ENCODE measurements around the gene KIAA0319L.
"Not testable (repeated sequence)": the region's sequence is repeated elsewhere in the genome, so short reads cannot be mapped to it uniquely, and the experiment has no call there.

KIAA0319L gene

DNA sequence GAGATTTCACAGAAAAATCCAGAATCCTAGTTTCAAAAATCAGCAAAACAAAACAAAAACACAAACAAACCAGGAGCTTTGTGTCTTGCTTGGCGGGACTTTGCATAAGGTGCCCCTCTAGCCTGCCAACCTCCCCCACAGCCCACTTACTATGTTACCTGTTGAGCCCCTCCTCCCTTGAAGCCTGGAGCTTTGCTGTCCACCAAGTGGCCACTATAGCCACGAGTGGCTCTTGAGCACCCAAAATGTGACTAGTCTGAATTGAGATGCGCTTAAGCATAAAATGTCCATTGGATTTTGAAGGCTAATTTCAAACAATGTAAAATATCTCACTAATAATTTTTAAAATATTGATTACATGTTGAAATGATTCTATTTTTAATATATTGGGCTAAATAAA lies 28.1 kb upstream of the KIAA0319L start:
- in situ Hi-C loops (cut with HindIII; ENCODE audit: low sequenced_read_pairs) = no loop called here

DNA sequence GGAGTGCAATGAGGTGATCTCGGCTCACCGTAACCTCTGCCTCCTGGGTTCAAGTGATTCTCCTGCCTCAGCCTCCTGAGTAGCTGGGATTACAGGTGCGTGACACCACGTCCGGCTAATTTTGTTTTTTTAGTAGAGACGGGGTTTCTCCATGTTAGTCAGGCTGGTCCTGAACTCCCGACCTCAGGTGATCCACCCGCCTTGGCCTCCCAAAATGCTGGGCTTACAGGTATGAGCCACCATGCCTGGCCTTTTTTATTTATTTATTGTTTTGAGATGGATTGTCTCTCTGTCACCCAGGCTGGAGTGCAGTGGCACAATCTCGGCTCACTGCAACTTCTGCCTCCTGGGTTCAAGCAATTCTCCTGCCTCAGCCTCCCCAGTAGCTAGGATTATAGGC lies 24.4 kb upstream of the KIAA0319L start:
- in situ Hi-C loops (cut with HindIII; ENCODE audit: low sequenced_read_pairs) = not testable (repeated sequence)

DNA sequence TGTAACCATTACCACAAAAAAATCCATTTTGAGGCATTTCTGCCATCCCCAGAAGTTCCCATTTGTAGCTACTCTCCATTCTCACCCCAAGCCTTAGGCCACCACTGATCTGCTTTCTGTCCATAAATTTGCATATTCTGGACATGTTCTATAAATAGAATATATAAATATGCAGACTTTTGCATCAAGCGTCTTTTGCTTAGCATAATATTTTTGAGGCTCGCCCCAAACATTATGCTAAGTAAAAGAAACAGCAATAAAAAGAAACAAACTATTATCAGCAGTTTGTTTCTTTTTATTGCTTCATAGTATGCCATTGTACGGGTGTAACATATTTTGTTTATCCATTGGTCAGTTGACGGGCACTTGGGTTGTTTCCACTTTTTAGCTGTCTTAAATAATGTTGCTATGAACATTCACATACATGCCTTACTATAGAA lies 23.8 kb upstream of the KIAA0319L start:
- in situ Hi-C loops (cut with HindIII; ENCODE audit: low sequenced_read_pairs) = no loop called here

DNA sequence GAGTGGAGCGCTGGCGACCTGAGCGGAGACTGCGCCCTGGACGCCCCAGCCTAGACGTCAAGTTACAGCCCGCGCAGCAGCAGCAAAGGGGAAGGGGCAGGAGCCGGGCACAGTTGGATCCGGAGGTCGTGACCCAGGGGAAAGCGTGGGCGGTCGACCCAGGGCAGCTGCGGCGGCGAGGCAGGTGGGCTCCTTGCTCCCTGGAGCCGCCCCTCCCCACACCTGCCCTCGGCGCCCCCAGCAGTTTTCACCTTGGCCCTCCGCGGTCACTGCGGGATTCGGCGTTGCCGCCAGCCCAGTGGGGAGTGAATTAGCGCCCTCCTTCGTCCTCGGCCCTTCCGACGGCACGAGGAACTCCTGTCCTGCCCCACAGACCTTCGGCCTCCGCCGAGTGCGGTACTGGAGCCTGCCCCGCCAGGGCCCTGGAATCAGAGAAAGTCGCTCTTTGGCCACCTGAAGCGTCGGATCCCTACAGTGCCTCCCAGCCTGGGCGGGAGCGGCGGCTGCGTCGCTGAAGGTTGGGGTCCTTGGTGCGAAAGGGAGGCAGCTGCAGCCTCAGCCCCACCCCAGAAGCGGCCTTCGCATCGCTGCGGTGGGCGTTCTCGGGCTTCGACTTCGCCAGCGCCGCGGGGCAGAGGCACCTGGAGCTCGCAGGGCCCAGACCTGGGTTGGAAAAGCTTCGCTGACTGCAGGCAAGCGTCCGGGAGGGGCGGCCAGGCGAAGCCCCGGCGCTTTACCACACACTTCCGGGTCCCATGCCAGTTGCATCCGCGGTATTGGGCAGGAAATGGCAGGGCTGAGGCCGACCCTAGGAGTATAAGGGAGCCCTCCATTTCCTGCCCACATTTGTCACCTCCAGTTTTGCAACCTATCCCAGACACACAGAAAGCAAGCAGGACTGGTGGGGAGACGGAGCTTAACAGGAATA lies 20.1 kb upstream of the KIAA0319L start:
- in situ Hi-C loops (cut with HindIII; ENCODE audit: low sequenced_read_pairs) = no loop called here

DNA sequence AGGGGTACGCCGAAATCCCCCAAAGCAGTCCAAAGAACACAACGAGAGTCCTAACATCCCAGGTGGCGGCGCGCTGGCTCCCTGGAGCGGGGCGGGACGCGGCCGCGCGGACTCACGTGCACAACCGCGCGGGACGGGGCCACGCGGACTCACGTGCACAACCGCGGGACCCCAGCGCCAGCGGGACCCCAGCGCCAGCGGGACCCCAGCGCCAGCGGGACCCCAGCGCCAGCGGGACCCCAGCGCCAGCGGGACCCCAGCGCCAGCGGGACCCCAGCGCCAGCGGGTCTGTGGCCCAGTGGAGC lies 19.5 kb upstream of the KIAA0319L start:
- in situ Hi-C loops (cut with HindIII; ENCODE audit: low sequenced_read_pairs) = not testable (repeated sequence)

DNA sequence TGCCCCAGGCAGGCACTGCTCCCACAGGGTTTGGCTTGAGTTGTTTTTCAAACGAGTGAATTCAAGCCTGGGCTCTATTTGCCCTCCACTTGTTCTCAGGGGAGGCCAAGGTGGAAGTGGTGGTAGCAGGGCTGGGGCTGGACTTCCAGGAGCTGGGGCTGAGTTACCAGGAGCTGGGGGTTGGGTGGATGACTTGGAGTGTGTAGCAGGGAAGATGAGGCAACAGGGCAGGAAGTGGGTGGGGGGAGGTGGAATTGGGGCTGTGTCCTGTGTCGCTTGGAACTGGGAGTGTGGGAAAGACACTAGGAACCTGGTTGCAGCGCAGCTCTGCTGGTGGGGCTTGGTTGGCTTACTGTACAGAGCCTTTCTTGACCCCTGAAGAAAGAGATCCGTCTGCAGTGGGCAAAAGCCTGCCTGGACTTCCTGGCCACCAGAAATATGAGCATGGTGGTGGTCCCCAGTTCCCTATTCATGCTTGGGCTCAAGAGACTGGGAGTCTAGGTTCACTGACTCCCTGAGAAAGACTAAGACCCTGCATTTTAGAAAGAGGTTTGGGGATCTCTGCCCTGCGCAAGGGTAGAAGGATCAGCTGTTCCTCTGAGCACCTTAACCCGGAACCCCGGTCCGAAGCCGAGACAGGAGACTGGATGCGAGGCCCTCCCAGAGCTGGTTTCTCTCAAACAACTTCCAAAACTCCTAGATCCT lies 19.0 kb upstream of the KIAA0319L start:
- in situ Hi-C loops (cut with HindIII; ENCODE audit: low sequenced_read_pairs) = no loop called here

DNA sequence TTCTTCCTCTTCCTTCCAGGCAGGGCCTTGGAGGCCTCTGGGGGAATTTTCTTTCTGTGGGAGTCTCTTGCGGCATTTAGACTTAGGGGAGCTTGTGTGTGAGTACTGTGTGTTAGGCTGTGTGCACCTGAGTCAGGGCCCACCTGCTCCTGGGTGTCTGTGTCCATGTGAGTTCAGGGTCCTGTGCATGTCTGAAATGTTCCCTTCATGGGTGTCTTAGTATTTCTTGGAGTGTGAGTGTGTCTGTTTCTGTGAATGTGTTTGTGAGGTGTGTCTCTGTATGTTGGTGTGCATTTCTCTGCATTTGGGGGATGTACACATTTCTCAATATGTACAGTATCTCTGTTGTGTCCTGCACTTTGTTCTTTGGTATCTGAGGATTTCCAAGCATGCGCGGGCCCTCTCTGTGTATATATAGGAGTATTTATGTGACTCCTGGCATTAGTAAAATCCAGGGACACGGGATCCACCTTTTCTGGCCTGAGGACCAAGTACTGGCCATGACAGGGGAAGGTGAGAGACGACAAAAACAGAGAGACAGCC lies 18.3 kb upstream of the KIAA0319L start:
- in situ Hi-C loops (cut with HindIII; ENCODE audit: low sequenced_read_pairs) = no loop called here

DNA sequence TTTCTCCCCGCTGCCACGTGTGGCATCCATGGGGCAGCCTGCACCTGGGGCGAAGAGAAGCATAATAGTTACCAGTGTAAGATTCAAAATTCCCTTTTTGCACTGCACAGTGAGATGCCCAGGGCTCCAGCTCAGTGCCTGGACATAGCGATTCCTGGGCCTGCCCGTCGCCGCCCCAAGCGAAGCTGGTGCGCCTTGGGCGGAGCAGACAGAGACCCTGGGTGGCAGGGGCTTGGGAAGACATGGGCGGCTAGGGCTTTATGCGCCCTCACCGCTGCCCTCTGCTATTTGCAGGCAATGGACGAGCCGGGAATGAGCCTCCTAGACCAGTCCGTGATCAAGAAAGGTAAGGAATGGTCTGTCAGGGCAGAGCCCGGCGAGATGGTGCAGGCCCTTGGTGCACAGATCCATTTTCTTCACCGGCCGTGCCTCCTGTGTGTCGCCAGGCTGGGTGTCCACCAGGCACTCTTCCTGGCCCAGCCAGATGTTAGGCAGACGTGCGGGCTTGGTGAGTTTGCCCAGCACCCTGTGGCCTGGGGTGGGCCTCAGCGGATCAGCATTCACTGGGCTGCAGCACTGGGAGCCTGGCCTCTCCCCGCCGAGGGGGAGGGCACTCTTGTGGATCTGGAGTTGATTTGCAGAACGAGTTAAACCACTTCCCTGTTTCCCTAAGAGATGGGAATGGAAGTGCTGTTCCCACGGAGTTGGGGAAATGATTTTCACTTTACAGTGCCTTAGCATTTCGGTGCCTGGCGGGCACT lies 17.6 kb upstream of the KIAA0319L start:
- in situ Hi-C loops (cut with HindIII; ENCODE audit: low sequenced_read_pairs) = no loop called here

DNA sequence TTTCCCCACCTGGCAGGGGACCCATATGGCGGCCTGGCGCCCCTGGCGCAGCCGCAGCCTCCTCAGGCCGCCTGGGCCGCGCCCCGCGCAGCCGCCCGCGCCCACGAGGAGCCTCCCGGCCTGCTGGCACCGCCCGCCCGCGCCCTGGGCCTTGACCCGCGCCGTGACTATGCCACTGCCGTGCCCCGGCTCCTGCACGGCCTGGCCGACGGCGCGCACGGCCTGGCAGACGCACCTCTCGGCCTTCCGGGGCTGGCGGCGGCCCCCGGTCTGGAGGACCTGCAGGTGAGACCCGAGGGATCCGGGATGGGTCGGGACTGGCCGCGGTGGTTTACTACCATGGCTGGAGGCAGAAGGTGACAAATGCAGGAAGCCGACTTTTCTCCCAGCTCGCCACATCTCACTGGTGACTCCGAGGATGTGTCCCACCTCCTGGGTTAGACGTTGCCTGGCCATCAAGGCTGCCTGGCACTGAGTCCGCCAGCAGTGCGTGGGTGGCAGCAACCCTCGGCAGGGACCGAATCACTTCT lies 17.0 kb upstream of the KIAA0319L start:
- in situ Hi-C loops (cut with HindIII; ENCODE audit: low sequenced_read_pairs) = no loop called here

DNA sequence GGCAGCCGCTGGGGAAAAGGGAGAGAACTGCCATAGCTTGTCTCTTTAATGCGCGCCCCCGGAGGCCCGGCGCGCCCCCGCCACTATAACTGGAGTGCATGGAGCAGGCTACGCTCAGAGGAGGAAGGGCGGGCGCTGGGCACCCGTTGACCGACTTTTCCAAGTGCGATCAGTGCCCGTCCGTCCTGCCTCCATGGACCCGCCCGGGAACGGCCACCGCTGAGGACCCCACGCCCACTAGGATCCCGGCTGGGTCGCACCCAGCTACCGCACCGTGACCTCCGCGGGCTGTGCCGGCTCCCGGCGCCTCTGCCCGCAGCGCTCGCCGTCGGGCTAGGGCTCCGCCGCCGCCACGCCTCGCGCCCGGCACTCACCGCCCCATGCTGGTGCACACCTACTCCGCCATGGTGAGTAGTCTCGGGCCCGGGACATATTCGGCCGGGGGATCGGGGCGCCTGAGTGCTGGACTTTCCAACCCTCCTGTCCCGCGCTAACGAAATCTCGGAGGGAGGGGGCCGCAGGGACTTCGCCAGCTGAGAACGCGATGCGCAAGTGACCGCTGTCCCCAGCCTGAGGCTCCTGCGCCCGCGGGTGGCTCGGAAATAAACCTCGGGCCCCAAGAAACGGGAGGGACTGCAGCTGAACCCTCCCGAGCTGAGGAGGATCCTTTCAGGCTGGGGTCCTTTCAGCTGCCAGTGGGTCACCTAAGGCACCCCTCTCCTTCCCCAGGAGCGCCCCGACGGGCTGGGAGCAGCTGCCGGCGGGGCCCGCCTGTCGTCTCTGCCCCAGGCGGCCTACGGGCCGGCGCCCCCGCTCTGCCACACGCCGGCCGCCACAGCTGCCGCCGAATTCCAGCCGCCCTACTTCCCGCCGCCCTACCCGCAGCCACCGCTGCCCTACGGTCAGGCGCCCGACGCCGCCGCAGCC lies 16.3 kb upstream of the KIAA0319L start, which contains the start of gene TFAP2E:
TFAP2E (plus strand) TSS at position 117 of the 927 bp plus-strand sequence; CDS start at position 381, 264 bp downstream.
- in situ Hi-C loops (cut with HindIII; ENCODE audit: low sequenced_read_pairs) = no loop called here

DNA sequence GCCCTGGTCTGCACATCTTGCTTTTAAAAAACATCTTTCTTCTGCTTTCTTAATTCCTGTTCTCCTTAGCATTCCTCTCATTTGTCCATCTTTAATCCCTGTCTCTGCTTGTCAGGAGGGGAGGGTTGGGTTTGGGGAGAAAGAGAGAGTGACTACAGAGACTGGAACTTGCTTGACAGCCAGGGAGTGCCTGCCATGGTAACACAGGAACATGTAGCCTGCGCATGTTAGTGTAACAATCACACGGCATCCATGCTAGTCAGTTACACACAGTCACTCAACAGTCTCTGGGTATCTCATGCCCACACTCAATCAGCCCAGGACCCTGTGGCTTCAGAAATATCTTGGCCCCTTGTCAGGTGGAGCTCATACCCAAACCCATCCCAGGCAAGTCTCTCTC lies 15.1 kb upstream of the KIAA0319L start:
- in situ Hi-C loops (cut with HindIII; ENCODE audit: low sequenced_read_pairs) = no loop called here

DNA sequence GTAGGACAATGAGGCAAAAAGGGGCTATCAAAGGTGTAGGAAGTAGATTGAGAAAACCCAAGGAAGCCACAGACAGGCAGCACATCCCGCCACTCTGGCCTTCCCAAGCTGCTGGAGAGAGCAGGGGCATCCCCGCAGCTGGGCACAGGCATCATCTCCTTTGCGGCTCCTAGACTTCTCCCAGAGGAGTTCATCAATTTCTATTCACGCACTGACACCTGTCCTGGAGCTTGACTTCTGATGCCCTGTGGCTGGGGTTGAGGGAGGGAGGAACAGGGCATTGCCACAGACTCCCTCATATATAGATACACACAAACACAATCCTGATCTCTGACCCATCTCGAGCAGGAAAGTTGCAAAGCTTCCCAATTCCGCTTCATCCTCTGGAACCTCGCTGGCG lies 14.1 kb upstream of the KIAA0319L start:
- in situ Hi-C loops (cut with HindIII; ENCODE audit: low sequenced_read_pairs) = no loop called here

DNA sequence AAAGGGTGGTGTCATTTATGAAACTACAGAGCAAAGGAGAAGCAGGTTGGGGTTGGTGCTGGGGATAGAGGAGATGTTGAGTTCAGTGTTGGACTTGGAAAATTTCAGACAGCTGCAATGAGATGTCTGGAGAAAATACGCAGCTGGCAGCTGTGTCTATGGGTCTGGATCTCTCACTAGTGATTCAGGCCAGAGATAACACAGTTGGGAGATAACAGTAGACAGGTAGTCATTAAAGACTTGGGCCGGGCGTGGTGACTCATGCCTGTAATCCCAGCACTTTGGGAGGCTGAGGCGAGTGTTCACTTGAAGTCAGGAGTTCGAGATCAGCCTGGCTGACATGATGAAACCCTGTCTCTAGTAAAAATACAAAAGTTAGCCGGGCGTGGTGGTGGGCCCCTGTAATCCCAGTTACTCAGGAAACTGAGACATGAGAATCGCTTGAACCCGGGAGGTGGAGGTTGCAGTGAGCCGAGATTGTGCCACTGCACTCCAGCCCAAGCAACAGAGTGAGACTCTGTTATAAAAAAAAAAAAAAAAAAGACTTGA lies 13.5 kb upstream of the KIAA0319L start:
- in situ Hi-C loops (cut with HindIII; ENCODE audit: low sequenced_read_pairs) = no loop called here

DNA sequence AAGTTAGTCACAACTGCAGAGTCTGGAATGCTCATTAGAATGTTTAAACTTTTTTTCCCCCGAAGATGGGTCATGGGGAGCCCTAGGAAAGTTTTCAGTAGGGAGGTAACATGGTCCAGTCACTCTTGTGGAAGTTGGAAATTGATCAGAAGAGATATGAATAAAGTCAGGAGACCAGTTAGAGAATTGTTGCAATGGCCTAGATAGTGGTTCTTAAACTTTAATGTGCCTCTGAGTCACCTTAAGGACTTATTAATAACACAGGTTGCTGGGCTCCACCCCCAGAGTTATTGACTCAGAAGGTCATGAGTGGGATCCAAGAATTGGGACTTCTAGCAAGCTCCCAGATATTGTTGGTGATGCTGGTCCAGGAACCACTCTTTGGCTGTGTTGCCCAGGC lies 12.7 kb upstream of the KIAA0319L start:
- in situ Hi-C loops (cut with HindIII; ENCODE audit: low sequenced_read_pairs) = loop anchor here (5.0 to 10.0 kb wide), 2 partner anchors 125 to 157 kb away; no protein-coding TSS in a partner anchor

DNA sequence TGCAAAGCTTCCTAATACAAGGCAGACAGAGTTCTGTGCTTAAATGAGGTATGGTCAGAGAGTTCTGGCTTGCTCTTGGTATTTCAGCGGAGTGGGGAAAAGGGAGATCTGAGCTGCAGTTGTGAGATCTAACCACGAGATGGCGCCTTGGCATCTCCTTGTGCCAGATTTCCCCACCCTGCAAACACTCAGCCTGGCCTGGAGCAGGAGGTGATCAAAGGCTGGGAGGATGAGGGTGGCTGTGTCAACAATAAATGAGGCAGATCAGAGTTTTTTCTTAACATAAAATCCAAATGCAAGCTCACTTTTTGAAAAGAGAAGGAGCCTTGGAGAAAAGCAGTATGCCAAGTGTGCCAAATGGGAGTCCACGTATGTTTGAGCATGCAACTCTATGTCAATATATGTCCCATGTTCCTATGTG lies 11.8 kb upstream of the KIAA0319L start:
- in situ Hi-C loops (cut with HindIII; ENCODE audit: low sequenced_read_pairs) = loop anchor here (5.0 to 10.0 kb wide), 2 partner anchors 124 to 158 kb away; no protein-coding TSS in a partner anchor

DNA sequence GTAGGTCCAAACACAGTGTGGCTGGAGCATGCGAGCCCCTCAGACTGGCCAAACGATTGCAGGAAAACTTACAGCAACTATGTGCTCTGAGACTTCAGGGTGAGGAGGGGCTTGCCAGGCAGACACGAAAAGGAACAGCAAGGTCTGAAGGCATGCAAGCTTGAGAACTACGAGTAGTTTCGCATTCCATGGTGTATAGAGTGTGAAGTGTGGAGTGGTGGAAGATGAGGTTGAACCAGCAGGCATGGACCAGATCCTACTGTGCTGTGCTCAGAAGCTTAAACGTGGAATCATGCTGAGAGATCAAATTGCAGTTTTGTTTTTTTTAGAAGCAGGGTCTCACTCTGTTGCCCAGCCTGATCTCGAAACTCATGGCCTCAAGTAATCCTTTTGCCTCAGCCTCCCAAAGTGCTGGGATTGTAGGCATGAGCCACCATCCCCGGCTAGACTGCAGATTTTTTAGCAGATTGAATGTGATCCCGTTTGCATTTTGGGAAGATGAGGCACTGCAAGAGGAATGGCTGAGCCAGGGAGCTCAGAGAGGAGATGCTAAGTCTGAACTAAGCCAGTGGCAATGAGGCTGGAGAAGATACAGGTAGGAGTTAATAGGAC lies 10.8 kb upstream of the KIAA0319L start:
- in situ Hi-C loops (cut with HindIII; ENCODE audit: low sequenced_read_pairs) = loop anchor here (5.0 to 10.0 kb wide), 2 partner anchors 123 to 159 kb away; no protein-coding TSS in a partner anchor

DNA sequence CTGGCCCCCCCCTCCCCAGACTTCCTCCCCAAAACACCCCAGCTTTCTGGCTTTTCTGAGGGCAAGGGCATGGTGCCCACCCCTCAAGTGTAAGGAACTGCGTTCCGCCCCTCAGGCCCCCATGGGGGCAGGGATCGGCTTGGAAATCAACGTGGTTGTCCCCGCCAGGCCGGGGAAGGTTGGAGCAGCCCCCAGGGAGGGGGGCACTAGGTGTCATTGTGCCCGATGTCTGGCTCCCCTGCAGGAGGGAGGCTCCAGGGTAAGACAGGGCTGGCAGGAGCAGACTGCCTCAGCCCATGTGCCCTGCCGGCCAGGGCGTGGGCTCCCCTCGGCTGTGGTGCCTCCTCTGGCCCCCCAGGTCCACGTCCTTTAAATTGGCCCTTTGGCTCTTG lies 8.5 kb upstream of the KIAA0319L start:
- in situ Hi-C loops (cut with HindIII; ENCODE audit: low sequenced_read_pairs) = loop anchor here (5.0 to 10.0 kb wide), 2 partner anchors 121 to 162 kb away; no protein-coding TSS in a partner anchor

DNA sequence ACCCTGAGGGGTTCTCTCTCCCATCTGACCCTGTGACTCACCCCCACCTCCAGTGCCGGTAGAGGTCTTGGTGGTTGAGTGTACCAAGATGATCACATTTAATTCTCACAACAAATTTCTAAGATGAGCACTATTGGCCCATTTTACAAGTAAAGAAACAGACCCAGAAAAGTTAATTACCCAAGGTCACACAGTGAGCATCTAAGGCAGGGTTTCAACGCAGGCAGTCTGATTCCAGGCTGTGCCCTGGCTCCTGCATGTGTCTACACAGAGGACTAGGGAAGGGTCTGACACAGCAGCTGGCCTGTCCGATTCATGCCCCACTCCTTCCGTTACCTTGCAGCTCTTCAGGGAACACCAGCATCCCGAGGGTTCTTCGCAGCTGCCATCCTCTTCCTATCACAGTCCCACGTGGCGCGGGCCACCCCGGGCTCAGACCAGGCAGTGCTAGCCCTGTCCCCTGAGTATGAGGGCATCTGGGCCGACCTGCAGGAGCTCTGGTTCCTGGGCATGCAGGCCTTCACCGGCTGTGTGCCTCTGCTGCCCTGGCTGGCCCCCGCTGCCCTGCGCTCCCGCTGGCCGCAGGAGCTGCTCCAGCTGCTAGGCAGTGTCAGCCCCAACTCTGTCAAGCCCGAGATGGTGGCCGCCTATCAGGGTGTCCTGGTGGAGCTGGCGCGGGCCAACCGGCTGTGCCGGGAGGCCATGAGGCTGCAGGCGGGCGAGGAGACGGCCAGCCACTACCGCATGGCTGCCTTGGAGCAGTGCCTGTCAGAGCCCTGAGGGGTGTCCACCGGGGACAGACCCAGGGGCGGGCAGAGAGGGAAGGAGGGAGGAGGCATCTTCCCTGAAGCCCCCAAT lies 7.9 kb upstream of the KIAA0319L start:
- in situ Hi-C loops (cut with HindIII; ENCODE audit: low sequenced_read_pairs) = loop anchor here (5.0 to 10.0 kb wide), 2 partner anchors 120 to 162 kb away; no protein-coding TSS in a partner anchor

Measured in DLD1 (cell line).